Measurements from ENCODE around the gene TMEM140. TPM values are rescaled to one million over a fixed set of nuclear protein-coding genes. Genes with fewer than 3 reads are reported as not detected.
A peak's percentile ranks its signal among the peaks of the same experiment; 100 is the strongest.

Gene TMEM140
- total RNA-seq, 2 donors from 2014 or later: not detected

DNA sequence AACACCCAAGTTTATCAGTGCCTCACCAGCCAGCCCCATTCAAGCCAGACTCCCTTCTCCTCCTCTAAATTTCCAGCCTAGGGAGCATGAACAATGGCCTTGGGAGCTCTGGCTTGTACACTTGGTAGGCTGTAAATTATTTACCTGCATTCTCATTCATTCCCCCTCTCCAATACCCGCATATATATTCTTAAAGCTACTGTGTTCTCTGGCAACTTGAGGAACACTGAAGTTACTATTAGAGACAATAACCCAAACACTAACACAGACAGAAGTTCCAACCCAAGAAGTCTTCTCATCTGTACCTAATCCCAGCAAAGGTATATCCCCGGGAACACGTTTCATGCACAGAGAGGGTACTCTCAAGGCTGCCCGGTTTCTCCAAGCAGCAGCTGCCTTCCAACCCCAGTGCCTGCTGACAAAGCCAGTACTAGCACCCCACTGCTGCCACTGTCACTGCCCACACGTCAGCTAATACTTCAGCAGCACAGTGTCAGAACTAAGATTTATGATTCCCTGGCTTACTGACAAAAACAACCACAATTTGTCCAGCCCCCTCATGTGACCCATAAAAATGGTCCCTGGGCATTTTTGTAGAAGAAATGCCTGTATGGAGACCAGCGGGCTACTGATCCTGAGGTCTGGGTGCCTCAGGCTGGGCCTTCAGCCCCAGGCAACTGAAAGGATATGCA, 60.4 kb downstream of the TMEM140 start:
- no peak overlapping the region for H3K27ac Mint-ChIP-seq
- Histone ChIP-seq H3K27ac (ENCODE audit: low read depth, low read length) (no peak overlapping the region), H3K9me3 (ENCODE audit: control insufficient read depth, low read length) (no peaks in the 10 kb centered on the region), H3K9ac (ENCODE audit: extremely low read depth, low read length, poor library complexity, severe bottlenecking) (no peak overlapping the region), H3K27me3 (ENCODE audit: control insufficient read depth, insufficient read depth, low read length, poor library complexity, severe bottlenecking) (peaks cover 6% of the 10 kb centered on the region), H3K4me1 (ENCODE audit: control insufficient read depth, insufficient read depth, low read length) (no peaks in the 10 kb centered on the region), H3K4me3 (ENCODE audit: low read length) (no peak overlapping the region), H3K36me3 (ENCODE audit: control insufficient read depth, insufficient read depth, low read length) (peaks cover 15% of the 10 kb centered on the region)
- H3K4me3 Mint-ChIP-seq: no peak overlapping the region
- H3K4me1 Mint-ChIP-seq: peaks cover 12% of the 10 kb centered on the region
- 91 to 100% methylated on average over 3 to 6 of the region's 6 CpGs for WGBS, 2 experiments (ENCODE audit: insufficient coverage in 1 of 2, insufficient read length in 1 of 2)
- peaks cover 5% of the 10 kb centered on the region for H3K36me3 Mint-ChIP-seq (ENCODE audit: low read depth)
- no peak for DNase-seq
- H3K9me3 Mint-ChIP-seq: no peaks in the 10 kb centered on the region
- TF ChIP-seq, protein P1, sequence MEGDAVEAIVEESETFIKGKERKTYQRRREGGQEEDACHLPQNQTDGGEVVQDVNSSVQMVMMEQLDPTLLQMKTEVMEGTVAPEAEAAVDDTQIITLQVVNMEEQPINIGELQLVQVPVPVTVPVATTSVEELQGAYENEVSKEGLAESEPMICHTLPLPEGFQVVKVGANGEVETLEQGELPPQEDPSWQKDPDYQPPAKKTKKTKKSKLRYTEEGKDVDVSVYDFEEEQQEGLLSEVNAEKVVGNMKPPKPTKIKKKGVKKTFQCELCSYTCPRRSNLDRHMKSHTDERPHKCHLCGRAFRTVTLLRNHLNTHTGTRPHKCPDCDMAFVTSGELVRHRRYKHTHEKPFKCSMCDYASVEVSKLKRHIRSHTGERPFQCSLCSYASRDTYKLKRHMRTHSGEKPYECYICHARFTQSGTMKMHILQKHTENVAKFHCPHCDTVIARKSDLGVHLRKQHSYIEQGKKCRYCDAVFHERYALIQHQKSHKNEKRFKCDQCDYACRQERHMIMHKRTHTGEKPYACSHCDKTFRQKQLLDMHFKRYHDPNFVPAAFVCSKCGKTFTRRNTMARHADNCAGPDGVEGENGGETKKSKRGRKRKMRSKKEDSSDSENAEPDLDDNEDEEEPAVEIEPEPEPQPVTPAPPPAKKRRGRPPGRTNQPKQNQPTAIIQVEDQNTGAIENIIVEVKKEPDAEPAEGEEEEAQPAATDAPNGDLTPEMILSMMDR (conservative IDR thresholded peaks at IDR 0.05): no peak
- H3K27me3 Mint-ChIP-seq (ENCODE audit: insufficient read depth): peaks cover 10% of the 10 kb centered on the region

DNA sequence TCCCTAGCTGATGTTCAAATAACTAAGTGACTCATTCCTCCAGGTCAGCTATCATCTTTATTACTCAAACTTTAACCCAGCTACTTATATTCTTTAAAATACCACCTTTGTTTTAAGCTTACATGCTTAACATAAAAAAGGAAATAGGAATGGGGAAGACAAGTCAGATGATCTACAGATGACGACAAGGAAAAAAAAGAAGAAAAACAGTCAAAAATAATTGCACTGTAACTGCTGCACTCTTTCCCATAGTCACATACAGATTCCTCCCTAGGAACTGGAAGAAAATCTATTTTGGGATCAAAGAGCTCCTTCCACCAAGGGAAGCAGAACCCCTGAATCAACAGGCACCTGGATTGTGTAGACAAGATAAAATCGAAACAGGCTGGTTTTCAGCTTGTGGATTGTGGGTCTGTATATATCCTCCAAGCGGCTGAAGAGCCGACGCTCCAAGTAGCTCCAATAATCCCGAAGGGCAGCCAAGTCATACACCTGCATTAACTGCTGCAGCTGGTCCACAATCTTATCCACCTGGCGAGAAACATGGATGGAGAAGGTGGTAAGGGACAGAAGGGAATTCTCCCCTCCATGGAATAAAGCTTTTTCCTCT, 61.5 kb downstream of the TMEM140 start:
- Mint-ChIP-seq H3K27ac (no peak overlapping the region), H3K4me3 (no peak overlapping the region), H3K9me3 (no peaks in the 10 kb centered on the region), H3K27me3 (ENCODE audit: insufficient read depth) (peaks cover 10% of the 10 kb centered on the region), H3K4me1 (peaks cover 12% of the 10 kb centered on the region), H3K36me3 (ENCODE audit: low read depth) (peaks cover 5% of the 10 kb centered on the region)
- TF ChIP-seq, protein P1 (conservative IDR thresholded peaks at IDR 0.05): no peak
- Histone ChIP-seq H3K9me3 (ENCODE audit: control insufficient read depth, low read length) (no peaks in the 10 kb centered on the region), H3K27ac (ENCODE audit: low read depth, low read length) (no peak overlapping the region), H3K4me1 (ENCODE audit: control insufficient read depth, insufficient read depth, low read length) (no peaks in the 10 kb centered on the region), H3K9ac (ENCODE audit: extremely low read depth, low read length, poor library complexity, severe bottlenecking) (no peak overlapping the region), H3K27me3 (ENCODE audit: control insufficient read depth, insufficient read depth, low read length, poor library complexity, severe bottlenecking) (peaks cover 6% of the 10 kb centered on the region), H3K36me3 (ENCODE audit: control insufficient read depth, insufficient read depth, low read length) (peaks cover 7% of the 10 kb centered on the region), H3K4me3 (ENCODE audit: low read length) (no peak overlapping the region)
- DNase-seq: no peak
- WGBS, 2 experiments (ENCODE audit: insufficient coverage in 1 of 2, insufficient read length in 1 of 2): 94 to 100% methylated on average over 2 to 7 of the region's 7 CpGs

DNA sequence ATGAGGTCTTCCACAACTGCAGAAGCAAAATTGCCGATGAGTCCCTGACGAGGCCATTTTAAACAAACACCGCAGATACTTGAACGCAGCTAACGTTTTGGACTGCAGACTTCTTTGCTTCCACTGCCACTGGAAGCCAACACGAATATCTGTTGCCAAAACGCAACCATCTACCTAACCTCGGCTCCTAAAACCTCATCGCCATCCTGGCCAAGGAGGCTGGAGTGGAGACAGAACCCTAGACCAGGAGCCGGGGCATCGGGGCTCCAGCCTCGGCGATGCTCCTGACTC, 63.0 kb downstream of the TMEM140 start:
- peak overlapping the region; percentile 89 for H3K4me3 ChIP-seq (ENCODE audit: low read length)
- Mint-ChIP-seq H3K9me3 (no peaks in the 10 kb centered on the region), H3K27me3 (ENCODE audit: insufficient read depth) (peaks cover 10% of the 10 kb centered on the region), H3K4me1 (peaks cover 12% of the 10 kb centered on the region), H3K4me3 (peak overlapping the region; percentile 81), H3K36me3 (ENCODE audit: low read depth) (no peaks in the 10 kb centered on the region), H3K27ac (no peak overlapping the region)
- TF ChIP-seq, protein P1 (conservative IDR thresholded peaks at IDR 0.05): no peak
- no peak for DNase-seq
- H3K27me3 ChIP-seq (ENCODE audit: control insufficient read depth, insufficient read depth, low read length, poor library complexity, severe bottlenecking): peaks cover 6% of the 10 kb centered on the region
- H3K36me3 ChIP-seq (ENCODE audit: control insufficient read depth, insufficient read depth, low read length): peaks cover 4% of the 10 kb centered on the region
- H3K4me1 ChIP-seq (ENCODE audit: control insufficient read depth, insufficient read depth, low read length): no peaks in the 10 kb centered on the region
- H3K9me3 ChIP-seq (ENCODE audit: control insufficient read depth, low read length): no peaks in the 10 kb centered on the region
- H3K27ac ChIP-seq (ENCODE audit: low read depth, low read length): peak overlapping the region; percentile 17
- WGBS, 2 experiments (ENCODE audit: insufficient coverage in 1 of 2, insufficient read length in 1 of 2): 13 to 28% methylated on average over 8 to 13 of the region's 13 CpGs
- peak overlapping the region; percentile 57 for H3K9ac ChIP-seq (ENCODE audit: extremely low read depth, low read length, poor library complexity, severe bottlenecking)
